22Rv1 (cell line): Measurements from ENCODE around the gene CMTM7.

Experiments used
- H3K27ac ChIP-seq: fragments of 450-650 bp; 2 replicates; pipeline ENCODE4 v1.5.1; 2017
- CTCF ChIP-seq: fragments of 450-650 bp; IDR thresholded peaks from 2 replicates; pipeline ENCODE4 v1.5.1; 2017; ENCODE audit warnings: mild to moderate bottlenecking
- ZFX ChIP-seq: fragments of 450-650 bp; IDR thresholded peaks from 2 replicates; pipeline ENCODE4 v1.6.1; 2017; ENCODE audit warnings: antibody characterized with exemption, borderline replicate concordance

CMTM7 gene

DNA sequence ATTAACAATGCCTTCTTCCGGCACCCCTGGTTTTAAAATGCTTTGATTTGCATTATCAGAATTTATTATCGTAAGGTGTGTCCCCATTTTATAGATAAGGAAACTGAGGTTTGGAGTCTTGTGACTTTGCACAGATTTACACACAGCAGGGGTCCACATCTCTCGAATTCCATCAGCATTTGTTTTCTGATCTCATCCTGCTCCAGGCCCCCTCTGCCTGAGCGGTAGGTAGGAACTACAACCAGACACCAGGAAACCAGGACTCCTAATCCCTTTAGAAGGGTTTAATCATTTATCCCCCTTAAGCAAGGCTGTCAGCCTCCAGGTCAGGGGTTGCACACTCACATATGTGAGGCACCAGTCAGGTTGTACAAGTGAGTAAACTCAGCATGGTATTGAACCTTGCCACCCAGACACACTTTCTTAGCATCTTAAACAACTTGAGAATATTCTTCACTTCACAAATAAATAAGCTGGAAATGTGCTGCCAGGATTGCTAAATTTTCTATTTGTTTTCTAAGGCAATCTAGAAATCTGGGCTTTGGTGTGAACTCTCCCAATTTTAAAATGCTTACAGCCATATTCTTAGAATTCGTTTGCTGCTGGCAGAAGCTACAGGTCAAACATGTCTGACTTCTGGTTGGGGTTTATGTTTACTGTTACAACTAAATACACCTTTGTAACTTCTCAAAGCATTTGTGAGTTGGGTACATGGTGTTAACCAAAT, 31.7 kb upstream of the CMTM7 start:
- no peak overlapping the region for H3K27ac ChIP-seq
- TF ChIP-seq ZFX (no peak), CTCF (no peak)

- TF ChIP-seq CTCF (no peak), ZFX (no peak)
- no peak overlapping the region for H3K27ac ChIP-seq
These were observed 31.2 kb upstream of the CMTM7 start for GRCh38 chr3:32360493-32360827.

GRCh38 chr3:32366638-32367397, 24.8 kb upstream of the CMTM7 start:
- H3K27ac ChIP-seq = no peak overlapping the region
- no peak for TF ChIP-seq CTCF
- TF ChIP-seq ZFX = no peak

DNA sequence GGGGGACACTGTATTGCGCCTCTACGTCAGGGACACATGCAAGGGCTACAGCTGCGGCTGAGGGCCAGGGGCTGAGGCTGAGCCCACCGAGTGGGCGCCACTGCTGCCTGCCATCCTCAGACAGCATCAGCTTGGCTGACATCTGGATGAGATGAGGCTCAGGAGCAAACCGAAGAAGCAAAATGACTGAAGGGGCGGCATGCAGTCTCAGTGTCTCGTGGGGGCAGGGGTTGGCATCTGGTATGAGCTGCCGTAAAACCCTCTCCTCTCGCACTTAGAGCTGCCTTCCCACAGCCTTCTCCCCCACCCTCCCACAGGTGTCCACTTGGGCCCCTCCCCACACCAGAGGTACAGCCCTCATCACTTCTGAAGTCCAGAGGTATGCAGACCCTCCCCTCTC, 24.2 kb upstream of the CMTM7 start:
- no peak for TF ChIP-seq CTCF
- TF ChIP-seq ZFX = no peak
- H3K27ac ChIP-seq = no peak overlapping the region

- TF ChIP-seq CTCF (no peak), ZFX (no peak)
- H3K27ac ChIP-seq = no peak overlapping the region
These were observed 20.0 kb upstream of the CMTM7 start for GRCh38 chr3:32371461-32372212.

DNA sequence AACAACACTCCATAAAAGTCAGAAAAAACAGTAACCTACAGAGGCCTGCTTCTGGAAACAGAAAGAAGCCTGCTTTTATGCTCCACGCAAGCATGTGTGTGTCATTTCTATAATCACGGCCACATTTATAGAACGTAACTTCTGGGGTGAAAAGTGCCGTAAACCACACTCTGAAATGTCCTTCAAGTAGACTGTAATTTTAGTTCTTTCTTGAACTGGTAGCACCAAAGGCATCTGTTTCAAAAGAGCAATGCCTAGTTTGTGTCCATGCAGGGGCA, 19.5 kb upstream of the CMTM7 start:
- no peak overlapping the region for H3K27ac ChIP-seq
- TF ChIP-seq CTCF = no peak
- no peak for TF ChIP-seq ZFX

- no peak overlapping the region for H3K27ac ChIP-seq
- TF ChIP-seq CTCF (no peak), ZFX (no peak)
These were observed 18.4 kb upstream of the CMTM7 start for GRCh38 chr3:32373276-32373675.
